Measurements from ENCODE around the gene IQCF6. TPM values are rescaled to one million over a fixed set of nuclear protein-coding genes. Genes with fewer than 3 reads are reported as not detected.

IQCF6 gene
- total RNA-seq, 1 donor from 2014 or later = not detected

DNA sequence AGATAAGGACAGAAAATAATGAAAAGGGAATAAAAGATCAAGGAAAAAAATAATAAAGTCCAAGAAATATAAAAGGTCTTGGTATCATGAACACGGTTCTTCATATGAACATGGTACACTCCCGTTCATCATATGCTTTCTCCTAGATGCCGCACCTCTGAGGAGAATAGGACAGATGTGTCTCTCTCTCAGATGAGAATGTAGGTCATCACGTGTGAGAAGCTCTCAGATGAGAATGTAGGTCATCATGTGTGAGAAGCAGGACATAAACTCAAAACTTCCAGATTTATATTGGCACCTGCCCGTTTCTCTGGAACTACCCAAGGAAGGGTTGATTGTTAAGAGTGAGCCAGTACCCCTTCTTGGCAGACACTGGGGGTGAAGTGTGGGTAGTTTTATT is 29.9 kb upstream of the IQCF6 start:
- Histone ChIP-seq H3K4me2 (ENCODE audit: low read length) (no peak overlapping the region), H2AFZ (ENCODE audit: low read depth, low read length) (no peak overlapping the region), H3K27me3 (ENCODE audit: insufficient read depth, low read length) (peaks cover 2% of the 10 kb centered on the region), H3K27ac (ENCODE audit: low read depth, low read length) (no peak overlapping the region), H3K9ac (ENCODE audit: low read length) (no peak overlapping the region), H3K36me3 (ENCODE audit: insufficient read depth, low read length) (no peaks in the 10 kb centered on the region), H3K4me1 (ENCODE audit: insufficient read depth, low read length) (no peaks in the 10 kb centered on the region), H4K20me1 (ENCODE audit: insufficient read depth, low read length) (no peaks in the 10 kb centered on the region), H3K79me2 (ENCODE audit: insufficient read depth, low read length) (no peaks in the 10 kb centered on the region), H3K9me3 (ENCODE audit: insufficient read depth, low read depth, low read length) (no peaks in the 10 kb centered on the region), H3K4me3 (ENCODE audit: insufficient read depth, low read depth, low read length) (no peak overlapping the region)
- H3K4me1 Mint-ChIP-seq (ENCODE audit: low read depth, unreplicated experiment) = no peaks in the 10 kb centered on the region
- peaks cover 4% of the 10 kb centered on the region for H3K27me3 Mint-ChIP-seq (ENCODE audit: low read depth, unreplicated experiment)
- TF ChIP-seq EZH2 (IDR thresholded peaks at IDR 0.05; ENCODE audit: insufficient read depth, low read length) = no peak
- TF ChIP-seq, protein P1, sequence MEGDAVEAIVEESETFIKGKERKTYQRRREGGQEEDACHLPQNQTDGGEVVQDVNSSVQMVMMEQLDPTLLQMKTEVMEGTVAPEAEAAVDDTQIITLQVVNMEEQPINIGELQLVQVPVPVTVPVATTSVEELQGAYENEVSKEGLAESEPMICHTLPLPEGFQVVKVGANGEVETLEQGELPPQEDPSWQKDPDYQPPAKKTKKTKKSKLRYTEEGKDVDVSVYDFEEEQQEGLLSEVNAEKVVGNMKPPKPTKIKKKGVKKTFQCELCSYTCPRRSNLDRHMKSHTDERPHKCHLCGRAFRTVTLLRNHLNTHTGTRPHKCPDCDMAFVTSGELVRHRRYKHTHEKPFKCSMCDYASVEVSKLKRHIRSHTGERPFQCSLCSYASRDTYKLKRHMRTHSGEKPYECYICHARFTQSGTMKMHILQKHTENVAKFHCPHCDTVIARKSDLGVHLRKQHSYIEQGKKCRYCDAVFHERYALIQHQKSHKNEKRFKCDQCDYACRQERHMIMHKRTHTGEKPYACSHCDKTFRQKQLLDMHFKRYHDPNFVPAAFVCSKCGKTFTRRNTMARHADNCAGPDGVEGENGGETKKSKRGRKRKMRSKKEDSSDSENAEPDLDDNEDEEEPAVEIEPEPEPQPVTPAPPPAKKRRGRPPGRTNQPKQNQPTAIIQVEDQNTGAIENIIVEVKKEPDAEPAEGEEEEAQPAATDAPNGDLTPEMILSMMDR (IDR thresholded peaks at IDR 0.05; ENCODE audit: insufficient read depth, low read depth, low read length) = no peak
- FAIRE-seq (no peak), DNase-seq (ENCODE audit: low read depth) (no peak)
- peaks cover 5% of the 10 kb centered on the region for H3K9me3 Mint-ChIP-seq (ENCODE audit: unreplicated experiment)
- no peak overlapping the region for H3K27ac Mint-ChIP-seq (ENCODE audit: unreplicated experiment)
- peaks cover 2% of the 10 kb centered on the region for H3K36me3 Mint-ChIP-seq (ENCODE audit: low read depth, unreplicated experiment)
- H3K4me3 Mint-ChIP-seq (ENCODE audit: unreplicated experiment) = no peak overlapping the region

DNA sequence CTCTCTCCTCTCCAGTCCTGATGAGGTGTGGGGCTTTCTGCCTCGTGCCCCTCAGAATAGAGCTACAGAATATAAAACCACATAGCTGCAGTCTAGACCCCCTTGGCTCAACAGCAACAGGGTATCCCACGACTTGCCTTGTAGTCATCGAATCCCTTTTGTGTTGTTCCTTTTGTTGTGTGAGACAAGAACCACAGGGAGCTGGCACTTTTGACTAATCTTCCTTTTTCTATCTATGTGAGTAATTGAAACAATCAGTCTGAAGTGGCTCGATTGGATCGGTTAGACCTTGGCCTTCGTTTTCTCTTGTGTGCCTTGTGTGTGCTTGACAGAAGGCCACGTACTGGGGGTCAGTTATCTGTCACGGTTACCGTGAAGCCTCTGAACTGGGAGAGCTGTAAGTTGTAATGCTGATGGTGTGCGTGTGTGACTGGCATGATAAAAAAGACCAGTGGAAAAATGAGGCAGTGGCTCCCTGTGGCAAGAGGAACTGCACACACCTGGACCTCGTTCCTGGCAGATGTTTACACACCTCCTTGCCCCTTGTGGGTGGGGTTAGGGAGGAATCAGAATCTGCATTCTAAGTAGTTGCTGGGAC is 23.2 kb upstream of the IQCF6 start:
- no peak overlapping the region for H3K9ac ChIP-seq (ENCODE audit: low read length)
- FAIRE-seq (no peak), DNase-seq (ENCODE audit: low read depth) (no peak)
- H3K36me3 ChIP-seq (ENCODE audit: insufficient read depth, low read length) = no peaks in the 10 kb centered on the region
- Mint-ChIP-seq H3K4me3 (ENCODE audit: unreplicated experiment) (no peak overlapping the region), H3K27ac (ENCODE audit: unreplicated experiment) (no peak overlapping the region), H3K9me3 (ENCODE audit: unreplicated experiment) (no peaks in the 10 kb centered on the region), H3K27me3 (ENCODE audit: low read depth, unreplicated experiment) (peaks cover 6% of the 10 kb centered on the region), H3K4me1 (ENCODE audit: low read depth, unreplicated experiment) (no peaks in the 10 kb centered on the region), H3K36me3 (ENCODE audit: low read depth, unreplicated experiment) (no peaks in the 10 kb centered on the region)
- no peaks in the 10 kb centered on the region for H3K4me1 ChIP-seq (ENCODE audit: insufficient read depth, low read length)
- H3K4me2 ChIP-seq (ENCODE audit: low read length) = no peak overlapping the region
- no peaks in the 10 kb centered on the region for H3K9me3 ChIP-seq (ENCODE audit: insufficient read depth, low read depth, low read length)
- peak overlapping the region; percentile 5 for H2AFZ ChIP-seq (ENCODE audit: low read depth, low read length)
- no peak overlapping the region for H3K4me3 ChIP-seq (ENCODE audit: insufficient read depth, low read depth, low read length)
- H3K79me2 ChIP-seq (ENCODE audit: insufficient read depth, low read length) = no peaks in the 10 kb centered on the region
- H3K27me3 ChIP-seq (ENCODE audit: insufficient read depth, low read length) = peaks cover 12% of the 10 kb centered on the region
- no peak overlapping the region for H3K27ac ChIP-seq (ENCODE audit: low read depth, low read length)
- H4K20me1 ChIP-seq (ENCODE audit: insufficient read depth, low read length) = no peaks in the 10 kb centered on the region
- TF ChIP-seq EZH2 (IDR thresholded peaks at IDR 0.05; ENCODE audit: insufficient read depth, low read length) = no peak
- TF ChIP-seq, protein P1 (IDR thresholded peaks at IDR 0.05; ENCODE audit: insufficient read depth, low read depth, low read length) = no peak

GRCh38 chr3:51800750-51801125 is 21.7 kb upstream of the IQCF6 start:
- FAIRE-seq = no peak
- Mint-ChIP-seq H3K27ac (ENCODE audit: unreplicated experiment) (no peak overlapping the region), H3K4me3 (ENCODE audit: unreplicated experiment) (no peak overlapping the region)

More at GRCh38 chr3:51800750-51801125, 21.7 kb upstream of the IQCF6 start:
- Histone ChIP-seq H2AFZ (ENCODE audit: low read depth, low read length) (no peak overlapping the region), H3K4me3 (ENCODE audit: insufficient read depth, low read depth, low read length) (no peak overlapping the region), H3K27me3 (ENCODE audit: insufficient read depth, low read length) (peaks cover 12% of the 10 kb centered on the region), H3K79me2 (ENCODE audit: insufficient read depth, low read length) (no peaks in the 10 kb centered on the region), H4K20me1 (ENCODE audit: insufficient read depth, low read length) (no peaks in the 10 kb centered on the region), H3K4me1 (ENCODE audit: insufficient read depth, low read length) (no peaks in the 10 kb centered on the region), H3K36me3 (ENCODE audit: insufficient read depth, low read length) (no peaks in the 10 kb centered on the region), H3K9ac (ENCODE audit: low read length) (no peak overlapping the region), H3K4me2 (ENCODE audit: low read length) (no peak overlapping the region), H3K9me3 (ENCODE audit: insufficient read depth, low read depth, low read length) (no peaks in the 10 kb centered on the region), H3K27ac (ENCODE audit: low read depth, low read length) (no peak overlapping the region)
- Mint-ChIP-seq H3K4me1 (ENCODE audit: low read depth, unreplicated experiment) (peaks cover 3% of the 10 kb centered on the region), H3K9me3 (ENCODE audit: unreplicated experiment) (no peaks in the 10 kb centered on the region), H3K27me3 (ENCODE audit: low read depth, unreplicated experiment) (peaks cover 6% of the 10 kb centered on the region), H3K36me3 (ENCODE audit: low read depth, unreplicated experiment) (no peaks in the 10 kb centered on the region)
- DNase-seq (ENCODE audit: low read depth) = no peak
- TF ChIP-seq, protein P1 (IDR thresholded peaks at IDR 0.05; ENCODE audit: insufficient read depth, low read depth, low read length) = no peak
- TF ChIP-seq EZH2 (IDR thresholded peaks at IDR 0.05; ENCODE audit: insufficient read depth, low read length) = no peak
